DOHH2 (cell line): ENCODE data around the gene DNAJC19.

Source experiments
- CTCF ChIP-seq: fragments of 200-600 bp; sonication (generic); IDR thresholded peaks from one replicate; pipeline ENCODE4 v1.5.1; 2014; ENCODE audit warnings: antibody characterized with exemption, mild to moderate bottlenecking, low read depth, low read length; ENCODE audit not compliant: poor library complexity, severe bottlenecking
- EZH2phosphoT487 ChIP-seq: fragments of 200-600 bp; sonication (generic); IDR thresholded peaks from 2 replicates; pipeline ENCODE4 v1.6.1; 2017; ENCODE audit warnings: borderline replicate concordance, mild to moderate bottlenecking, antibody characterized with exemption, low read length, moderate library complexity, mixed read lengths

GRCh38 chr3:180962530-180962929, 27.0 kb downstream of the DNAJC19 start:
- TF ChIP-seq CTCF (no peak), EZH2phosphoT487 (no peak)
